DOHH2 (cell line): ENCODE data around the gene STRIP1.

ENCODE experiments used
- H3F3A ChIP-seq: fragments of 200-600 bp; sonication (generic), shearing (Covaris generic); 2 replicates; pipeline ENCODE4 v1.6.0; 2016; ENCODE audit warnings: antibody characterized with exemption, mild to moderate bottlenecking; ENCODE audit not compliant: control insufficient read depth, insufficient read depth
- H3K27ac ChIP-seq: fragments of 200-600 bp; sonication (generic); 2 replicates; pipeline ENCODE4 v1.5.1; 2014; ENCODE audit warnings: low read depth, mild to moderate bottlenecking, low read length, moderate library complexity
- H3K27me3 ChIP-seq: fragments of 200-600 bp; sonication (generic); 2 replicates; pipeline ENCODE4 v1.6.1; 2014; ENCODE audit warnings: mild to moderate bottlenecking, low read length, mixed read lengths; ENCODE audit not compliant: control insufficient read depth
- H3K36me3 ChIP-seq: fragments of 200-600 bp; sonication (generic); 2 replicates; pipeline ENCODE4 v1.6.1; 2014; ENCODE audit warnings: mild to moderate bottlenecking, low read length, moderate library complexity, mixed read lengths; ENCODE audit not compliant: control insufficient read depth
- H3K4me1 ChIP-seq: fragments of 200-600 bp; sonication (generic); 2 replicates; pipeline ENCODE4 v1.6.1; 2014; ENCODE audit warnings: mild to moderate bottlenecking, low read length, mixed read lengths; ENCODE audit not compliant: control insufficient read depth
- H3K4me2 ChIP-seq: fragments of 200-600 bp; sonication (generic); 2 replicates; pipeline ENCODE4 v1.6.0; 2014; ENCODE audit warnings: mild to moderate bottlenecking, low read length, moderate library complexity
- H3K4me3 ChIP-seq: fragments of 200-600 bp; sonication (generic); 2 replicates; pipeline ENCODE4 v1.5.1; 2014; ENCODE audit warnings: mild to moderate bottlenecking, low read length, mixed read lengths
- H3K79me2 ChIP-seq: fragments of 200-600 bp; sonication (generic); 2 replicates; pipeline ENCODE4 v1.6.1; 2014; ENCODE audit warnings: mild to moderate bottlenecking, low read length, mixed read lengths; ENCODE audit not compliant: control insufficient read depth
- H3K9me2 ChIP-seq: fragments of 200-600 bp; sonication (generic); replicated peaks from 2 replicates; pipeline ENCODE4 v1.6.1; 2014; ENCODE audit warnings: mild to moderate bottlenecking, low read length, mixed read lengths; ENCODE audit not compliant: control insufficient read depth
- H3K9me3 ChIP-seq: fragments of 200-600 bp; sonication (generic); 2 replicates; pipeline ENCODE4 v1.6.1; 2014; ENCODE audit warnings: antibody characterized with exemption, low read length, mixed read lengths; ENCODE audit not compliant: control insufficient read depth, insufficient read depth
- H4K20me1 ChIP-seq: fragments of 200-600 bp; sonication (generic); 2 replicates; pipeline ENCODE4 v1.6.0; 2014; ENCODE audit warnings: low read depth, mild to moderate bottlenecking, antibody characterized with exemption, low read length, moderate library complexity; ENCODE audit not compliant: control insufficient read depth, insufficient read depth
- CTCF ChIP-seq: fragments of 200-600 bp; sonication (generic); IDR thresholded peaks from one replicate; pipeline ENCODE4 v1.5.1; 2014; ENCODE audit warnings: antibody characterized with exemption, mild to moderate bottlenecking, low read depth, low read length; ENCODE audit not compliant: poor library complexity, severe bottlenecking
- EZH2phosphoT487 ChIP-seq: fragments of 200-600 bp; sonication (generic); IDR thresholded peaks from 2 replicates; pipeline ENCODE4 v1.6.1; 2017; ENCODE audit warnings: borderline replicate concordance, mild to moderate bottlenecking, antibody characterized with exemption, low read length, moderate library complexity, mixed read lengths

Gene STRIP1

DNA sequence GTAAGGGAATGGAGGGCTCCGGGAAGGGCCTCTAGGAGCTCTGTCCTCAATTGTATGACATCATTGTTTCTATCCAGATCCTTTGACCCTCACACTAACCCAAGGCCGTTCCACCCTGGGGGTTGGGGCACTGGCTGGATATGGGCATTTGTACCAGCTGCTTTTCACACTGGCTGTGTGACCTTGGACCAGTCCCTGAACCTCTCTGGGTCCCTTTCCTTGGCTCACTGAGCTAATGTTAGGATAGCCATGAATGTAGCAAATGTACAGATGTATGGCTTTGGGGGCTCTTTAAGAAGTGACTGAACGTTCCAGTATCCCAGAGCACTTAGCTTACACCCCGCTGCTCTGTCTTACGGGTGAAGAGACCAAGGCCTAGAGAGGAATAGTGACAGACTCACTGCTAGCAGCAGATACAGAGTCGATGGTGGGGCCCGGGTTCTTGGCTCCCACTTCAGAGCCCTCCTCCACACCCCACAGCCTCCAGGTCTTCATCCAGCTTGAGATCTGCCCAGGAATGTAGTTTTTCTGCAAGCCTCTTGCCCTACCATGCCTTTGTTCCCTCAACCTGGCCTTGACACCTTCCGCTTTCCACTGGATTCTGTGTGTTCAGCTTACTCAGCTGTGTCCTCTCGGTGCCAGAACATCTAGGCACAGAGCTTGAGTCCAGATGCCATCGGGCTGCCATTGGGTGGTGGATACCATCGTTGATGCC is 63.2 kb downstream of the STRIP1 start:
- peaks cover 12% of the 10 kb centered on the region; the same call in 1 of the 2 replicates for H3K27me3 ChIP-seq
- no peaks in the 10 kb centered on the region for H3K79me2 ChIP-seq
- no peaks in the 10 kb centered on the region for H3F3A ChIP-seq
- no peak overlapping the region for H3K4me2 ChIP-seq
- no peaks in the 10 kb centered on the region for H4K20me1 ChIP-seq
- TF ChIP-seq CTCF: no peak
- TF ChIP-seq EZH2phosphoT487: no peak
- peaks cover 12% of the 10 kb centered on the region for H3K4me1 ChIP-seq
- H3K4me3 ChIP-seq: no peak overlapping the region
- H3K36me3 ChIP-seq: no peaks in the 10 kb centered on the region
- H3K27ac ChIP-seq: no peak overlapping the region
- no peaks in the 10 kb centered on the region for H3K9me3 ChIP-seq
- no peaks in the 10 kb centered on the region for H3K9me2 ChIP-seq

GRCh38 chr1:110098222-110099026 is 64.0 kb downstream of the STRIP1 start:
- TF ChIP-seq EZH2phosphoT487 (no peak), CTCF (no peak)
- H3K79me2 ChIP-seq: no peaks in the 10 kb centered on the region
- H3F3A ChIP-seq: no peaks in the 10 kb centered on the region
- H3K27me3 ChIP-seq: peaks cover 10% of the 10 kb centered on the region; the same call in 1 of the 2 replicates
- no peak overlapping the region for H3K4me2 ChIP-seq
- no peaks in the 10 kb centered on the region for H3K9me3 ChIP-seq
- no peaks in the 10 kb centered on the region for H4K20me1 ChIP-seq
- no peaks in the 10 kb centered on the region for H3K9me2 ChIP-seq
- no peak overlapping the region for H3K27ac ChIP-seq
- peaks cover 15% of the 10 kb centered on the region for H3K4me1 ChIP-seq
- H3K4me3 ChIP-seq: no peak overlapping the region
- no peaks in the 10 kb centered on the region for H3K36me3 ChIP-seq

GRCh38 chr1:110100335-110100734 is 65.9 kb downstream of the STRIP1 start:
- H3K79me2 ChIP-seq: no peaks in the 10 kb centered on the region
- H3K36me3 ChIP-seq: no peaks in the 10 kb centered on the region
- H3K4me1 ChIP-seq: peaks cover 15% of the 10 kb centered on the region
- H3K9me2 ChIP-seq: no peaks in the 10 kb centered on the region
- TF ChIP-seq CTCF: no peak
- TF ChIP-seq EZH2phosphoT487: no peak
- no peak overlapping the region for H3K4me2 ChIP-seq
- H3K27ac ChIP-seq: no peak overlapping the region
- no peaks in the 10 kb centered on the region for H3F3A ChIP-seq
- no peak overlapping the region for H3K4me3 ChIP-seq
- no peaks in the 10 kb centered on the region for H3K9me3 ChIP-seq
- H3K27me3 ChIP-seq: peaks cover 10% of the 10 kb centered on the region; the same call in 1 of the 2 replicates
- no peaks in the 10 kb centered on the region for H4K20me1 ChIP-seq
